Activated naive CD4-positive, alpha-beta T cell treated with anti-CD3 and anti-CD28 coated beads for 36 hours (primary cell): ENCODE results near the gene FASTK. TPM values are rescaled to one million over a fixed set of nuclear protein-coding genes. Genes with fewer than 3 reads are reported as not detected.

Experiments
- CTCF ChIA-PET: fragments of 350-600 bp; sonication (Branson Sonifier 250); formaldehyde crosslinking; loops from one replicate; lab custom pipeline; 2021; ENCODE audit warnings: antibody characterized with exemption; lab: Charles Lee
- DNase-seq: peaks from one replicate; pipeline ENCODE4 v3.0.0-alpha.2; 2020
- H3K27ac Mint-ChIP-seq: one replicate; pipeline ENCODE4 v1.8.0; 2021; ENCODE audit warnings: mild to moderate bottlenecking, mixed read lengths
- H3K27me3 Mint-ChIP-seq: one replicate; pipeline ENCODE4 v1.8.0; 2021; ENCODE audit warnings: low read depth, mixed read lengths
- H3K36me3 Mint-ChIP-seq: one replicate; pipeline ENCODE4 v1.8.0; 2021; ENCODE audit warnings: low read depth, mixed read lengths
- H3K4me1 Mint-ChIP-seq: one replicate; pipeline ENCODE4 v1.8.0; 2021; ENCODE audit warnings: low read depth, mixed read lengths
- H3K4me3 Mint-ChIP-seq: one replicate; pipeline ENCODE4 v1.8.0; 2021; ENCODE audit warnings: mild to moderate bottlenecking, moderate library complexity, mixed read lengths
- H3K9me3 Mint-ChIP-seq: one replicate; pipeline ENCODE4 v1.8.0; 2021; ENCODE audit warnings: mixed read lengths
- intact Hi-C: fragments of 100-400 bp; cut with micrococcal nuclease; formaldehyde crosslinking; loops from one replicate; pipeline ENCODE4 v1.15.1; 2023
- total RNA-seq, 2 experiments: library from RNA; stranded (reverse); gene quantifications; one replicate each; pipeline ENCODE4 v1.2.3, GENCODE V29; 2021

The FASTK gene
- total RNA-seq, 2 experiments from 2014 or later = 43.6 to 45.7 TPM

DNA sequence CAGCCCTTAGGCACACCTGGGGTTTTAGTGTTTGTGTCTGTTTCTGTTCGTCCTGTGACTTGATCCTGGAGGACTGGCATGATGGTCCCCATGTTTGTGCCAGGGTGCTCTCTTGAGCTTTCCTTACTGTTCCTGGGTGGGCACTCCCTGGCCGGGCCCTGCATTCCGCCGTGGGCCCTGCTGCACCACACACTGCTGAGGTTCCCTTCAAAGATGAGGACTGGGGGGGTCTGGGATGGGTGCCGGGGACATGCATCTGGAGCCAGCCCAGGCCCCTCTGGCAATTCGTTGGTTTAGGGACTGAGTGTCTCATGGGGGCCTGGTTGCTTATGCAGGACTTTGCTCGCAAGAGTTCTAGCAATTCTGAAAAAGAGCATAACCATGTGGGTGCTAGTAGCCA lies 10.4 kb upstream of the FASTK start:
- intact Hi-C loops = no loop called here
- CTCF ChIA-PET = interaction anchor here (0.6 to 4.8 kb wide), 6 partner anchors 13 to 308 kb away, joined by 3 to 49 read pairs (median 6); no protein-coding TSS in a partner anchor
- no peak overlapping the region for H3K4me3 Mint-ChIP-seq
- H3K27ac Mint-ChIP-seq = no peak overlapping the region
- no peak for DNase-seq
- peaks cover 14% of the 10 kb centered on the region for H3K4me1 Mint-ChIP-seq
- peaks cover 2% of the 10 kb centered on the region for H3K36me3 Mint-ChIP-seq
- peaks cover 2% of the 10 kb centered on the region for H3K27me3 Mint-ChIP-seq
- no peaks in the 10 kb centered on the region for H3K9me3 Mint-ChIP-seq

DNA sequence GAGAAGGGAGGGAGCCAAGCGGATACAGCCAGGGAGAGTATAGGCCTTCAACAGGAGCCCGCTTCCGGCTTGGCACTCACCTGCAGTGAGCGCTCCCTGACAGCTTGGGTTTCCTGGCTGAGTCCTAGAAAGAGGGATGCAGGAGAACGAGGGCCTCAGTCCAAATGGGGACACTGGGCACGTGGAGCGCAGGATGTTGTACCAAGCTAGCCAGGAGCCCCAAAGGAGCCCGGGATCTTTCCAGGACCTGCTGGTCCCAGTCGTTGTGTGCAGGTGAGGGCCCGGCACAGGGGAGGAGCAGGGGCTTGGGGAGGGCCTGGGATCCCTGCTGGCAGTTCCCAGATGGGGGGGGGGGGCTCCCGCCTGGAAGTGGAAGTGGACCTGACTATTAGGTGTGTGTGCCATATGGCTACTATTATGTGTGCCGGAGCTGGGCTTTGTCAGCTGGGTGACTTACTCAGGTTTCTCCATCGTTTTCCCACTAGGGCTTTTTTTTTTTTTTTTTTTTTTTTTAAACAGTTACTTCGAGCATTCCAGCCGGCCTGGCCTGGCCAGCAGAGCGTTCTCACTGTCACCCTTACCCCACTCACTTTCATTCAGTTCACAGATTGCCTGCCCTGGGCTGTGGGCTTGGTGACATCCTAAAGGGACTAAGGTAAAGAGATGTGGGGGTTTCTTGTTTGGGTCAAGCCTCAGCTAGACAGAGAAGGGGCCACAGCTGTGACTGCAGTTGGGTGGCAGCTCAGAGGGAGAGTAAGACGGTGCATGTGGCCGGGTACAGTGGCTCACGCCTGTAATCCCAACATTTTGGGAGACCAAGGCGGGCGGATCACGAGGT lies 9.5 kb upstream of the FASTK start:
- peaks cover 18% of the 10 kb centered on the region for H3K4me1 Mint-ChIP-seq
- H3K27ac Mint-ChIP-seq = no peak overlapping the region
- no peaks in the 10 kb centered on the region for H3K9me3 Mint-ChIP-seq
- H3K36me3 Mint-ChIP-seq = peaks cover 2% of the 10 kb centered on the region
- peaks cover 5% of the 10 kb centered on the region for H3K27me3 Mint-ChIP-seq
- DNase-seq = no peak
- intact Hi-C loops = loop anchor here (10.0 kb wide), 2 partner anchors 715 to 1215 kb away; partner anchors contain the start of genes ATP6V0E2 and ZNF775
- CTCF ChIA-PET = interaction anchor here (0.6 to 4.8 kb wide), 6 partner anchors 12 to 104 kb away, joined by 3 to 49 read pairs (median 4); no protein-coding TSS in a partner anchor
- H3K4me3 Mint-ChIP-seq = no peak overlapping the region

DNA sequence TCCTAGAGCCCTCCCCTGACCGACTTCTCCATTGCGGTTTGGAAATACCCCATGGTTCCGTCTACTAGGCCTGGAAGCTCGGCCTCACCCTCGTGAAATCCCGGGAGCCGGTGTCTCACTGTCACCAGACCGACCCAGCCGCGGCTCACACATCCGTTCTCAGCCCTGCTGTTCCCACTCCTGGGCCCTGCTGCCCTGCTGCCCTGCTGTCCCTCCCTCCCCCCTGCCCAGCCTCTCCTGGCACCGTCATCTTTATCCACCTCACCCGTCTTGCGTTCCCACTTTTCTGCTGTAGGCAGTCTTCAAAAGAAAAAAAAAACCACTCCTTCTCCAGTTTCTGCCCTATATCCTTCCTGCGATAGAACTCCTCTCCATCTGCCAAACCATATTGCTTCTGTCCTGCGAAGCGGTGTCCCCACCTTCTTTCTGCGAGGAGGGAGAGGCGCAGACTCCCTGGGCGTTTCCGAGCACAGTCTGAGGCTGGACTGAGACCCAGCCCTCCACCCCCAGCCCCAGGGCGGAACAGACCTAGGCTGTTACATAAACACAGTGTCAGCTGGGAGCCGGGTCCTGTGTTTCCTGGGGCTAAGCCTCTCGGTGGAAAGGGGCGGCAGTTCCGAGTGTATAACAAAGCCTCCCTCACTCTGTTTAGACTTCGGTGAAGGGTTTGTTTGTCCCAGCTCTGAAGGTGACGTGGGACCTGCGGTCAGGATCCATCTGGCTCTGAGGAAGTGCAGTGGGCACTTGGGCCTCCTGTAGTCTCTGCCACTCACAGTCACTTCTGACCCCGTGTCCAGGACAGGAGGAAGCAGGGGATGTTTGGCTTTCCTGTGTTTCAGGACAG lies 8.5 kb upstream of the FASTK start:
- H3K4me3 Mint-ChIP-seq = peak overlapping the region; percentile 23
- DNase-seq = peak; percentile 38
- peaks cover 9% of the 10 kb centered on the region for H3K27me3 Mint-ChIP-seq
- CTCF ChIA-PET = interaction anchor here (0.8 to 4.8 kb wide), 6 partner anchors 22 to 103 kb away, joined by 3 to 49 read pairs (median 4); partner anchors contain the start of gene ABCB8
- H3K9me3 Mint-ChIP-seq = no peaks in the 10 kb centered on the region
- peaks cover 20% of the 10 kb centered on the region for H3K4me1 Mint-ChIP-seq
- intact Hi-C loops = loop anchor here (10.0 kb wide), 2 partner anchors 714 to 1214 kb away; partner anchors contain the start of genes ATP6V0E2 and ZNF775
- no peak overlapping the region for H3K27ac Mint-ChIP-seq
- H3K36me3 Mint-ChIP-seq = peaks cover 2% of the 10 kb centered on the region

DNA sequence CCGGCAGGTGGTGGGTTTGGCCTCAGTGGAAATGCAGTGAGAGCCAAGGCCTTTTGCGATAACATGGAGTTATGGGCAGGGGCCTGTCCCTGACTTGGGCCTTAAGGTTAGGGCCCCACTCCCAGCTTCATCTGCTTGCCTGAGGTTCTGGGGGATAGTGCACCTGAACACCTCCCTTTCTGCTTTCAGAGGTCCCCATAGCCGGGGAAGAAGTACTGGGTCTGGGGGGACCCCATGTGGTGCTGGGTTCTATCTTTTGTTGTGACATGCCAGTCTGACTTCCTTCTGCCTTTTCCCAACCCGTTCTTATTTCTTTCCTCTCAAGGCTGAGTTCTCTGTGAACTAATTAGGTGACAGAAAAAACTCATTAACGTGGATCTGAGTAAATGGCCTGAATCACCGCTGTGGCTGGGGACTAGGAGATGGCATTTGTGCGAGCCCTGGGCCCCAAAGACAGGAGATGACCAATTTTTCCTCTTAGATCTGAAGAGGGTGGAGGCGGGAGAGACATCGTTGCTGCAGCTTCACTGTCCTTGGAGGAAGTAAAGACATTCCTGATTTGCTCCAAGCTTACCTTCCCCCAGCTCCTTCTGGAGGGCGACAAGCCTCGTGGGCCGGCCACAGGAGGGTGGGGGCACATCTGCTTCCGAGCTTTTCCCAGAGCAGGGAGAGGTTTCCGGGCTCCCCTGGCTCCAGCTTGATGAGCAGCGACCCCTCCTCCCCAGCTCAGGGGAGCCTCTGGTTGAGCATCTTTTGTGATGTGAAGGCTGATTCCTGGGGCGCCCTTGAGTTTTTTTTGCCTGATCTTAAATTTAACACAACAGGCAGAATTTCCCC lies 7.6 kb upstream of the FASTK start:
- DNase-seq = no peak
- intact Hi-C loops = loop anchor here (10.0 kb wide), 2 partner anchors 713 to 1213 kb away; partner anchors contain the start of genes ATP6V0E2 and ZNF775
- H3K9me3 Mint-ChIP-seq = no peaks in the 10 kb centered on the region
- peaks cover 20% of the 10 kb centered on the region for H3K4me1 Mint-ChIP-seq
- no peak overlapping the region for H3K27ac Mint-ChIP-seq
- peaks cover 2% of the 10 kb centered on the region for H3K36me3 Mint-ChIP-seq
- H3K4me3 Mint-ChIP-seq = peak overlapping the region; percentile 84
- peaks cover 9% of the 10 kb centered on the region for H3K27me3 Mint-ChIP-seq
- CTCF ChIA-PET = interaction anchor here (0.7 to 4.8 kb wide), 5 partner anchors 23 to 78 kb away, joined by 3 to 49 read pairs (median 4); partner anchors contain the start of gene ABCB8

DNA sequence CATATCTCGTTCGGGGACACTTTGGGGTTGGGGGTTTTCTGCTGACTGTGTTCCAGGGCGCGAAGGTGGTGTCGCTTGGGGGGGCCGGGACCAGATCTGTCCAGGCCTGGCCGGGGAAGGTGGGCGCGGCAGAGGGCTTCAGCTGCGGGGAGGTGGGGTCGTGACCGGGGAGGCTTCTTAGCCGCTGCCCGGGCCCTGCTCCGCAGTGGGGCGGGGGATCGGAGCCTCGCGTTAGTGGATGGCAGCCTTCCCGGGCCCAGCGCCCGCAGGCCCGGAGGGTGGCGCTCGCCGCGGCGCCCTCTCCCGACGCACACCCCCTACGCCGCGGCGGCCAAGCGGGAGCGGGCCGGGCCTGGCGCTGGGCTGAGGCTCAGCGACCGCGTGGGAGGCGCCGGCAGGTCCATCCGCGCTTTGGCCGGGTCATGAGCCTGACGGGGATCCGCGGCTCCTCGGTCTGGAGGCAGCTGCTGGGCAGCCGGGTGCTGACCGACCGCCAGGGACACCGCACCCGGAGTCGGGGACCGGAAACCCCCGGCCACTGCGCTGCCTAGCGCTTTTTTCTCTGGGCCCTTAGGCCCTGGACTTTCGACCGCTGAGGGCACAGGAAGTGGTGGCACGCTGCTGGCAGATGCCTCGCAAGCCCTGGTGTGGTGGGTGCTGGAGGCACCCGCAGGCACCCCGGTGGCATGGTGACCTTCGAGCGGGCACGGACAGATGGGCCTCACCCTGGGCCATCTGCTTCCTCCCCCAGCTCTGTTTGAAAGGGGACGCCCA lies 6.8 kb upstream of the FASTK start:
- Mint-ChIP-seq H3K27me3 (peaks cover 9% of the 10 kb centered on the region), H3K9me3 (no peaks in the 10 kb centered on the region), H3K36me3 (peaks cover 2% of the 10 kb centered on the region), H3K27ac (no peak overlapping the region), H3K4me3 (peak overlapping the region; percentile 84), H3K4me1 (peaks cover 24% of the 10 kb centered on the region)
- intact Hi-C loops = loop anchor here (2.0 to 10.0 kb wide), 3 partner anchors 23 to 1213 kb away; partner anchors contain the start of genes ATP6V0E2 and ZNF775
- peak; percentile 43 for DNase-seq
- CTCF ChIA-PET = interaction anchor here (0.7 to 4.8 kb wide), 4 partner anchors 14 to 79 kb away, joined by 3 to 49 read pairs (median 3); partner anchors contain the start of gene ABCB8

DNA sequence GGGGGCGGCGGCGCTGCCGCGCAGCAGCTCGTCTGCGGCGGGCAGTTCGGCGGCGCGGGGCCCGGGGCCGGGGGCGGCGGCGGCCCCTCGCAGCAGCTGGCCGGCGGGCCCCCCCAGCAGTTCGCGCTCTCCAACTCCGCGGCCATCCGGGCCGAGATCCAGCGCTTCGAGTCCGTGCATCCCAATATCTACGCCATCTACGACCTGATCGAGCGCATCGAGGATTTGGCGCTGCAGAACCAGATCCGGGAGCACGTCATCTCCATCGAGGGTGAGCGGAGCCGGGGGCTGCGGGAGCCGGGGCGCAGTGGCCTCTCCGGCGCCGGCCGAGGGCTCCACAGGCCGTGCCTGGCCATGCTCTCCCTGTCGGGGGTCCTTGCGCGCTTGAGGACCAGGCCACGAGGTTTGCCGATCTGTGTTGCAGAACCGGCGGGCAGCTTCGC lies 6.2 kb upstream of the FASTK start:
- peak; percentile 50 for DNase-seq
- Mint-ChIP-seq H3K36me3 (peaks cover 4% of the 10 kb centered on the region), H3K4me3 (peak overlapping the region; percentile 84), H3K27me3 (peaks cover 9% of the 10 kb centered on the region), H3K4me1 (peaks cover 30% of the 10 kb centered on the region), H3K27ac (no peak overlapping the region), H3K9me3 (no peaks in the 10 kb centered on the region)
- intact Hi-C loops = loop anchor here (2.0 to 10.0 kb wide), 3 partner anchors 24 to 1212 kb away; partner anchors contain the start of genes ATP6V0E2 and ZNF775
- CTCF ChIA-PET = interaction anchor here (1.0 to 4.8 kb wide), 2 partner anchors 14 to 24 kb away, joined by 3 to 49 read pairs; no protein-coding TSS in a partner anchor

DNA sequence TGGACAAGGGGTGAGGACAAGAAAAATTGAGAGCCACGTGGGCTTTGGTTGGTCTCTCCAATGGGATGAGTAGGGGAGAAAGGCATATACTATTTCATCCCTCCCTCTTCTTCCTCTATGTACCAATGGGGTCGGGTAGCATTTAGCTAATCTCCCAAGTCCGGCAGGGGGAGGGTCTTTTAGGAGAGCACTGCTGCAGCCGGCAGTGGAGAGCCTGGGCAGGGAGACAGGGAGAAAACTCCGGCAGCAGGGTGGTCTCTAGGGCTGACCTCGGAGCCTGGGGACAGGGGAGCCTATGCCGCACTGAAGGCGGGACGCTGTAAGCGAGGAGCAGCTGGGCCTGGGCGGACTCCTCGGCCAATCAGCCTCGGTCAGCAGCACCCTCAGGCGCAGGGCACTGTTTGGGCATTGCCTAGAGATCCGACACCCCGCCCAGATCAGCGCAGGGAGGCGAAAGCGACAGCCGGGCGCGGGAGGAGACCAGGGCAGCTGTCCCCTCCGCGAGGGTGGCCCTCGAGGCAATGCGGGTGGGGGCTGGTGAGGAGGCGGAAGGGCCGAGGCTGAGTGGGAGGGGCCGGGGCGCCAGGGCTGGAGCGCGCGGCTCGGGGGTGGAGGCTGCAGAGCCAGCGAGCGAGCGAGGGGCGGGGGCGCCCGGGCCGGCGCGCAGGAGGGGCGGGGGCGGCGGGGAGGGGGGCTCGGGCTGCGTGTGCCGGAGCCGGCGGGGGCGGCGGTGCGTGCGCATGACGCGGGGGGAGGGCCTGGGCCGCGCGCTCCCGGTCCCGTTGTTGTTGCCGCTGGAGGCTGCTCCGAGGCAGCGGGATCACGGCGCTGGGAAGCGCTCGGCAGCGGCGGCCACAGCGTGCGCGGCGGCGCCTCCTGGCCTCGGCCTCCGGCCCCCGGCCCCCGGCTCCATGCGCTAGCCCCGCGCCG lies 5.3 kb upstream of the FASTK start, which contains the start of gene AGAP3:
TSS of gene AGAP3 (plus strand) at position 785 of the 930 bp plus-strand sequence. CDS start 267 bp downstream, outside the sequence.
- H3K4me1 Mint-ChIP-seq = peaks cover 32% of the 10 kb centered on the region
- peaks cover 4% of the 10 kb centered on the region for H3K36me3 Mint-ChIP-seq
- CTCF ChIA-PET = interaction anchor here (0.5 to 1.1 kb wide), 3 partner anchors 34 to 77 kb away, joined by 3 read pairs; no protein-coding TSS in a partner anchor
- DNase-seq = peak; percentile 36
- peak within 1 kb of the TSS; percentile 18 for H3K27ac Mint-ChIP-seq
- peak within 1 kb of the TSS; percentile 84 for H3K4me3 Mint-ChIP-seq
- peaks cover 9% of the 10 kb centered on the region for H3K27me3 Mint-ChIP-seq
- no peaks in the 10 kb centered on the region for H3K9me3 Mint-ChIP-seq
- intact Hi-C loops = loop anchor here (2.0 to 10.0 kb wide), 3 partner anchors 25 to 1211 kb away; partner anchors contain the start of genes ATP6V0E2 and ZNF775

DNA sequence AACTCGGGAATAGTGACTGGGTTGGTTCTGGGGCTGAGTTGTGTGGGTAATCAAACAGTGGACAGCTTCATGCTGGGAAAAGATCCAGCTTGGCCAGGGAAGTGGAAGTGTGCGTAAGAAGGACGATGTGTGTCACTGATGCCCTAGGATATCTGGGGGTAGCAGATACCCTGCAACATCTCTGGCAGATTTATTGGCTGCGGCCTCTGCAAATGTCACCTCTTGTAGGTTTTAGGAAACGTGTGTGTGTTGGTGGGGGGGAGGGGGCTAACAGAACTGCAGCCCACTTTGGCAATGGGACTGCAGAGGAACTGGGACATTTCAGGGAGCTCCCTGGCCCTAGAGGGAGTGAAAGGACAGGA lies 4.7 kb upstream of the FASTK start:
- intact Hi-C loops = loop anchor here (10.0 kb wide), 2 partner anchors 711 to 1211 kb away; partner anchors contain the start of genes ATP6V0E2 and ZNF775
- H3K27me3 Mint-ChIP-seq = peaks cover 9% of the 10 kb centered on the region
- no peaks in the 10 kb centered on the region for H3K9me3 Mint-ChIP-seq
- CTCF ChIA-PET = interaction anchor here (0.5 to 1.2 kb wide), 8 partner anchors 10 to 250 kb away, joined by 3 to 4 read pairs (median 3); no protein-coding TSS in a partner anchor
- H3K27ac Mint-ChIP-seq = no peak overlapping the region
- DNase-seq = no peak
- peaks cover 4% of the 10 kb centered on the region for H3K36me3 Mint-ChIP-seq
- H3K4me3 Mint-ChIP-seq = peak overlapping the region; percentile 78
- H3K4me1 Mint-ChIP-seq = peaks cover 32% of the 10 kb centered on the region

DNA sequence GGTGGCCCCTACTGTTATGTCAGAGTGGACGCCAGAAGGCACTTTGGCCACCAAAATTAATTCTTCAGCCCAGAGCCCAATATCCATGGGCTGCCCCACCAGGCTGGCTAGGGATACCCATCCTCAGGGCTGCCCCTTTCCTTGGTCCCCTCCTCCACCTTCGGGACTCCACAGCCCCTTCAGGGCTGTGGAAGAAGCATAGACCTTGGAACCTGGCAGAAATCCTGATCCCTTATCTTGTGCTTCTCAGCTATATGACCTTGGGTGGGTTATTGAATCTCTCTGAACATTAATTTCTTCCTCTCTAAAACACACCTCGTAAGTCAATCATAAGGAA lies 3.2 kb upstream of the FASTK start:
- Mint-ChIP-seq H3K36me3 (peaks cover 7% of the 10 kb centered on the region), H3K4me1 (peaks cover 40% of the 10 kb centered on the region), H3K27me3 (peaks cover 7% of the 10 kb centered on the region), H3K4me3 (peak overlapping the region; percentile 67), H3K9me3 (no peaks in the 10 kb centered on the region), H3K27ac (no peak overlapping the region)
- intact Hi-C loops = loop anchor here (1.0 to 10.0 kb wide), 6 partner anchors 70 to 1209 kb away; partner anchors contain the start of genes ABCF2, ACTR3C, ATP6V0E2 and LRRC61
- CTCF ChIA-PET = interaction anchor here (0.6 to 2.3 kb wide), 3 partner anchors 27 to 82 kb away, joined by 3 to 6 read pairs (median 3); no protein-coding TSS in a partner anchor
- DNase-seq = no peak
